ENCODE measurements around the gene RAP1GDS1. TPM values are rescaled to one million over a fixed set of nuclear protein-coding genes. Genes with fewer than 3 reads are reported as not detected.
"Not testable (repeated sequence)": the region's sequence is repeated elsewhere in the genome, so short reads cannot be mapped to it uniquely, and the experiment has no call there.

RAP1GDS1 gene
- total RNA-seq, 2 donors from 2014 or later = 41.0 to 47.0 TPM

GRCh38 chr4:98338761-98339438, 77.7 kb downstream of the RAP1GDS1 start:
- Mint-ChIP-seq H3K27me3 (no peaks in the 10 kb centered on the region), H3K4me3 (no peak overlapping the region), H3K36me3 (ENCODE audit: low read depth) (no peaks in the 10 kb centered on the region), H3K4me1 (no peaks in the 10 kb centered on the region), H3K27ac (no peak overlapping the region)
- no peaks in the 10 kb centered on the region for H3K9me3 ChIP-seq (ENCODE audit: control insufficient read depth, low read length, poor library complexity, severe bottlenecking)
- DNase-seq = no peak
- ATAC-seq = no peak

- Mint-ChIP-seq H3K27ac (no peak overlapping the region), H3K27me3 (no peaks in the 10 kb centered on the region), H3K4me1 (no peaks in the 10 kb centered on the region), H3K4me3 (no peak overlapping the region), H3K36me3 (ENCODE audit: low read depth) (no peaks in the 10 kb centered on the region)
- ATAC-seq (no peak), DNase-seq (no peak)
- H3K9me3 ChIP-seq (ENCODE audit: control insufficient read depth, low read length, poor library complexity, severe bottlenecking) = no peaks in the 10 kb centered on the region
Measured at GRCh38 chr4:98341309-98341708, 80.1 kb downstream of the RAP1GDS1 start.

DNA sequence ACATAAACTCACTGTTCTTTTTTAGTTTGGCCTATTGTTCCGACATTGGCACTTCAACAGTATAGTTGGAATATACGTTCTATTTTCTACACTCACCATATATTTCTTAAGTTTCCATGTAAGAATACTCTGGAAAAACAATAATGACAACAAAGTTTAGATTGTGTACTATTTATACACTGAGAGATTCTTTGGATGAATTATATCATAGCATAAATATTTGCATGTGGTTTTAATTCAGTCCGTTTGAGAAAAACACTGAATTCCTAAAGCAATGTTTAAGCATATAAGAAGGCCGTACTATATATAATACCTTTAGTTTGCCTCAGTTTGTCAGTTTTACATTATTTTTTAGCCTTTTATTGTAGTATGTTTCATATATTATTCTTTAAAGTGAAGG, 82.4 kb downstream of the RAP1GDS1 start:
- Mint-ChIP-seq H3K4me3 (no peak overlapping the region), H3K27me3 (no peaks in the 10 kb centered on the region), H3K4me1 (no peaks in the 10 kb centered on the region), H3K36me3 (ENCODE audit: low read depth) (no peaks in the 10 kb centered on the region), H3K27ac (no peak overlapping the region)
- DNase-seq (no peak), ATAC-seq (no peak)
- no peaks in the 10 kb centered on the region for H3K9me3 ChIP-seq (ENCODE audit: control insufficient read depth, low read length, poor library complexity, severe bottlenecking)

GRCh38 chr4:98345838-98346237, 84.7 kb downstream of the RAP1GDS1 start:
- no peaks in the 10 kb centered on the region for H3K9me3 ChIP-seq (ENCODE audit: control insufficient read depth, low read length, poor library complexity, severe bottlenecking)
- no peaks in the 10 kb centered on the region for H3K36me3 Mint-ChIP-seq (ENCODE audit: low read depth)
- H3K4me1 Mint-ChIP-seq = peaks cover 3% of the 10 kb centered on the region
- no peaks in the 10 kb centered on the region for H3K27me3 Mint-ChIP-seq
- no peak overlapping the region for H3K4me3 Mint-ChIP-seq
- ATAC-seq (no peak), DNase-seq (no peak)
- H3K27ac Mint-ChIP-seq = no peak overlapping the region

DNA sequence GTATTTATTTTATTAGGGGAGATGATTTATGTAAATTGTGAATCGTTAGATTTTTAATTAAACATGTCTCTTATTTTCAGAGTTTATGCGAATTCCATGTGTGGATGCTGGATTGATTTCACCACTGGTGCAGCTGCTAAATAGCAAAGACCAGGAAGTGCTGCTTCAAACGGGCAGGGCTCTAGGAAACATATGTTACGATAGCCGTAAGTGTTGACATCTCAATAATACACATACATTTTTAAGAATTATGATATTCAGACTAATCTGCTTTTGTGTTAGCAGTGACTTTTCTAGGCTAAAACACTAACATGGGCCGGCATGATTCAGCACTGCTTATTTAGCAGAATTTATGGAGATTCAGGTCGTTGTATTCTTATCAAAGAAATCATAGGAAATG, 91.2 kb downstream of the RAP1GDS1 start:
- H3K4me3 Mint-ChIP-seq = no peak overlapping the region
- ATAC-seq (no peak), DNase-seq (no peak)
- H3K36me3 Mint-ChIP-seq (ENCODE audit: low read depth) = no peaks in the 10 kb centered on the region
- H3K4me1 Mint-ChIP-seq = peaks cover 5% of the 10 kb centered on the region
- no peaks in the 10 kb centered on the region for H3K27me3 Mint-ChIP-seq
- H3K27ac Mint-ChIP-seq = no peak overlapping the region
- H3K9me3 ChIP-seq (ENCODE audit: control insufficient read depth, low read length, poor library complexity, severe bottlenecking) = no peaks in the 10 kb centered on the region

DNA sequence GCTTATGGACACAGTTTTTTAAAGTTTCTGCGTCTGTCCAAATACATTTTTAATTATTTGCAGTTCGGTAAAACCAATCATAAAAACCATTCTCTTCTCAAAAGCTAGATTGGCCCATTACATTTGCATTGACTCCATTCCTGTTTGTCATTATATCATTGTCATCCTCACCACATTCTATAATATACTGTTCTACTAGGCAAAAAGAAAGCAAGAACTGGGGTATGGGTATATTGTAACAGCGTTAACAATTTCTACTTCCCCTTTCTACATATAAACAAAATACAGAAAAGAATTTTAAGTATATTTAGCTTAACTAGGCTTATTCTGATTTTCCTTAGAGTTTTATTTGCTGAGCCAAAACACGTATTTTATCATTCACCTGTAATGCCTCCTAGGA, 91.8 kb downstream of the RAP1GDS1 start:
- Mint-ChIP-seq H3K27me3 (no peaks in the 10 kb centered on the region), H3K4me3 (no peak overlapping the region), H3K4me1 (peaks cover 5% of the 10 kb centered on the region), H3K27ac (no peak overlapping the region), H3K36me3 (ENCODE audit: low read depth) (no peaks in the 10 kb centered on the region)
- ATAC-seq (no peak), DNase-seq (no peak)
- no peaks in the 10 kb centered on the region for H3K9me3 ChIP-seq (ENCODE audit: control insufficient read depth, low read length, poor library complexity, severe bottlenecking)

- DNase-seq = no peak
- no peak overlapping the region for H3K27ac Mint-ChIP-seq
- H3K27me3 Mint-ChIP-seq = no peaks in the 10 kb centered on the region
- no peak for ATAC-seq
- H3K4me1 Mint-ChIP-seq = peaks cover 7% of the 10 kb centered on the region
- no peak overlapping the region for H3K4me3 Mint-ChIP-seq
- no peaks in the 10 kb centered on the region for H3K9me3 ChIP-seq (ENCODE audit: control insufficient read depth, low read length, poor library complexity, severe bottlenecking)
- peaks cover 3% of the 10 kb centered on the region for H3K36me3 Mint-ChIP-seq (ENCODE audit: low read depth)
Measured at GRCh38 chr4:98358630-98359248, 97.6 kb downstream of the RAP1GDS1 start.

GRCh38 chr4:98359646-98360045, 98.5 kb downstream of the RAP1GDS1 start:
- no peak for ATAC-seq
- Mint-ChIP-seq H3K4me3 (no peak overlapping the region), H3K27ac (no peak overlapping the region), H3K36me3 (ENCODE audit: low read depth) (peaks cover 3% of the 10 kb centered on the region), H3K4me1 (peaks cover 7% of the 10 kb centered on the region), H3K27me3 (no peaks in the 10 kb centered on the region)
- DNase-seq = no peak
- no peaks in the 10 kb centered on the region for H3K9me3 ChIP-seq (ENCODE audit: control insufficient read depth, low read length, poor library complexity, severe bottlenecking)

GRCh38 chr4:98363431-98363830, 102.2 kb downstream of the RAP1GDS1 start:
- ATAC-seq (no peak), DNase-seq (no peak)
- peaks cover 9% of the 10 kb centered on the region for H3K36me3 Mint-ChIP-seq (ENCODE audit: low read depth)
- no peaks in the 10 kb centered on the region for H3K9me3 ChIP-seq (ENCODE audit: control insufficient read depth, low read length, poor library complexity, severe bottlenecking)
- no peaks in the 10 kb centered on the region for H3K27me3 Mint-ChIP-seq
- peaks cover 5% of the 10 kb centered on the region for H3K4me1 Mint-ChIP-seq
- H3K4me3 Mint-ChIP-seq = no peak overlapping the region
- H3K27ac Mint-ChIP-seq = no peak overlapping the region

- H3K9me3 ChIP-seq (ENCODE audit: control insufficient read depth, low read length, poor library complexity, severe bottlenecking); H3K4me1 Mint-ChIP-seq; ATAC-seq; H3K27me3 Mint-ChIP-seq; H3K27ac Mint-ChIP-seq; H3K4me3 Mint-ChIP-seq; DNase-seq: not testable (repeated sequence)
- peaks cover 11% of the 10 kb centered on the region for H3K36me3 Mint-ChIP-seq (ENCODE audit: low read depth)
Measured at GRCh38 chr4:98366275-98366674, 105.1 kb downstream of the RAP1GDS1 start.

GRCh38 chr4:98368000-98368399, 106.8 kb downstream of the RAP1GDS1 start:
- DNase-seq; H3K27ac Mint-ChIP-seq; H3K9me3 ChIP-seq (ENCODE audit: control insufficient read depth, low read length, poor library complexity, severe bottlenecking); H3K4me1 Mint-ChIP-seq; H3K27me3 Mint-ChIP-seq; H3K4me3 Mint-ChIP-seq; ATAC-seq: not testable (repeated sequence)
- H3K36me3 Mint-ChIP-seq (ENCODE audit: low read depth) = peaks cover 11% of the 10 kb centered on the region

GRCh38 chr4:98369322-98369721, 108.1 kb downstream of the RAP1GDS1 start:
- peaks cover 8% of the 10 kb centered on the region for H3K36me3 Mint-ChIP-seq (ENCODE audit: low read depth)

DNA sequence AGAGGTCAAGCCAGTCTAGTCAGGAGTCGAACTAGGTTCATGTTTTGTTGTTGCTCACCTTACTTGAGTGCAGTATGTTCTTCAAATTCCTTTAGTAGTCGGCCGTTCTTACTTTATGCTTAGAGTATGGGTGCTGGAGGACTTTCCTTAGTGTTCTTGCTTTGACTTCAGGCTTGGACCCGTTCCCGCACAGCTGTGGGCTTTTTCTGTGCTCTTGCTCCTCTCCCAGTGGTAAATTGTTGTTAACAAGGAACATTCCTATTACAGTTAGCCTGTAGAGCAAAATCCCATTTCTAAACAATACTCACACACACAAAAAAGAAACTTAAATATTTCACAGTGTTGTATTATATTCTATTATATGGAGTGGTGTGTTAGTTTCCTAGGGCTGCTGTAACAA, 113.5 kb downstream of the RAP1GDS1 start:
- Mint-ChIP-seq H3K4me1 (peaks cover 4% of the 10 kb centered on the region), H3K27me3 (no peaks in the 10 kb centered on the region), H3K36me3 (ENCODE audit: low read depth) (no peaks in the 10 kb centered on the region), H3K27ac (no peak overlapping the region), H3K4me3 (no peak overlapping the region)
- no peaks in the 10 kb centered on the region for H3K9me3 ChIP-seq (ENCODE audit: control insufficient read depth, low read length, poor library complexity, severe bottlenecking)
- DNase-seq (no peak), ATAC-seq (no peak)

More at GRCh38 chr4:98369322-98369721, 108.1 kb downstream of the RAP1GDS1 start:
- Mint-ChIP-seq H3K4me3 (no peak overlapping the region), H3K4me1 (no peaks in the 10 kb centered on the region), H3K27me3 (no peaks in the 10 kb centered on the region), H3K27ac (no peak overlapping the region)
- DNase-seq = no peak
- ATAC-seq = no peak
- H3K9me3 ChIP-seq (ENCODE audit: control insufficient read depth, low read length, poor library complexity, severe bottlenecking) = no peaks in the 10 kb centered on the region

DNA sequence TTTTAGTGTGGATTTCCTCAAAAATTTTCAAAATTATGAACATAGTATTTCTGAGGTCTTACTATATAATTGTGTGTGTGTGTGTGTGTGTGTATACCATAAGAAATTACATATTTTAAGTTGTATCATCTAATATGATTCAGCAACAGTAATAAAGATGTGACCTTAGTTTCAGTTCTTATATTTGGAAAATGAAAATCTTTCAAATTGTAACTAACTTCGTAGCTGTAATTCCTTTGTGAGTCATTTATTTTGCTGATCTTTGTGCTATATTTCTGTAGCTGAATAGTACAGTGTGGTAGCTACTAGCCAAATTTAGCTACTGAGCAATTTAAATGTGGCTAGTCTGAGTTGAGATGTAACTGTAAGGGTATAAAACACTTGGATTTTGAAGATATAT, 116.4 kb downstream of the RAP1GDS1 start:
- no peaks in the 10 kb centered on the region for H3K9me3 ChIP-seq (ENCODE audit: control insufficient read depth, low read length, poor library complexity, severe bottlenecking)
- peaks cover 4% of the 10 kb centered on the region for H3K4me1 Mint-ChIP-seq
- no peaks in the 10 kb centered on the region for H3K27me3 Mint-ChIP-seq
- H3K4me3 Mint-ChIP-seq = no peak overlapping the region
- H3K27ac Mint-ChIP-seq = no peak overlapping the region
- no peak for DNase-seq
- no peak for ATAC-seq
- no peaks in the 10 kb centered on the region for H3K36me3 Mint-ChIP-seq (ENCODE audit: low read depth)
